HFF-Myc (cell line): ENCODE data around the gene SKOR2.
"Not testable (repeated sequence)": the region's sequence is repeated elsewhere in the genome, so short reads cannot be mapped to it uniquely, and the experiment has no call there.

Experiments used
- DNase-seq: peaks from one replicate; pipeline ENCODE4 v3.0.0-alpha.2; 2011; ENCODE audit warnings: low read depth; ENCODE audit errors: extremely low read depth
- H3K4me3 ChIP-seq: replicated peaks from 2 replicates; pipeline ENCODE4 v1.5.1; 2011; ENCODE audit warnings: low read depth, mild to moderate bottlenecking, control low read depth, low read length
- TF ChIP-seq, protein P1 (sequence below): IDR thresholded peaks from 2 replicates; pipeline ENCODE4 v1.5.1; 2012; ENCODE audit warnings: mild to moderate bottlenecking, low read depth, low read length, control low read depth; ENCODE audit errors: missing control alignments

Gene SKOR2

DNA sequence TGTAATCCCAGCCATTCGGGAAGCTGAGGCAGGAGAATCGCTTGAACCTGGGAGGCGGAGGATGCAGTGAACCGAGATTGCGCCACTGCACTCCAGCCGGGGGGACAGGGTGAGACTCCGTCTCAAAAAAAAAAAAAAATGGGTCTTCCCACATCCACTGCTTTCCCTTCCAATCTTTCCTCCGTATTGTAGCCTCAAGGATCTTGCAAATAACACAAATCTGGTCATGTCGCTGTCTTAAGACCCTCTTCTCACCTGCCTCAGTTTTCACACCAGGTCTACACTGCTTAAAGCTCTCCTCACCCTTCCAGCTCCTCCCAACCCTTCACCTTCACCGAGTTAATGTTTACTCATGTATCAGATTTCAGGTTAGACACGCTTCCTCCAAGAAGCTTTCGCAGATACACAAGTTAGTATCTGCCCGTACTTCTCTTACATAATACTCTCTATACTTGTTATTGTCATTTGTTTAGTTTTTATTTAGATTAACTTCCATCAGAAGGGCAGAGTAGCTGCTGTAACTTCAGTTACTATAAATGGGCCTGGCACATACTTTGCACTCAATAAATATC, 76.8 kb downstream of the SKOR2 start:
- TF ChIP-seq, protein P1, sequence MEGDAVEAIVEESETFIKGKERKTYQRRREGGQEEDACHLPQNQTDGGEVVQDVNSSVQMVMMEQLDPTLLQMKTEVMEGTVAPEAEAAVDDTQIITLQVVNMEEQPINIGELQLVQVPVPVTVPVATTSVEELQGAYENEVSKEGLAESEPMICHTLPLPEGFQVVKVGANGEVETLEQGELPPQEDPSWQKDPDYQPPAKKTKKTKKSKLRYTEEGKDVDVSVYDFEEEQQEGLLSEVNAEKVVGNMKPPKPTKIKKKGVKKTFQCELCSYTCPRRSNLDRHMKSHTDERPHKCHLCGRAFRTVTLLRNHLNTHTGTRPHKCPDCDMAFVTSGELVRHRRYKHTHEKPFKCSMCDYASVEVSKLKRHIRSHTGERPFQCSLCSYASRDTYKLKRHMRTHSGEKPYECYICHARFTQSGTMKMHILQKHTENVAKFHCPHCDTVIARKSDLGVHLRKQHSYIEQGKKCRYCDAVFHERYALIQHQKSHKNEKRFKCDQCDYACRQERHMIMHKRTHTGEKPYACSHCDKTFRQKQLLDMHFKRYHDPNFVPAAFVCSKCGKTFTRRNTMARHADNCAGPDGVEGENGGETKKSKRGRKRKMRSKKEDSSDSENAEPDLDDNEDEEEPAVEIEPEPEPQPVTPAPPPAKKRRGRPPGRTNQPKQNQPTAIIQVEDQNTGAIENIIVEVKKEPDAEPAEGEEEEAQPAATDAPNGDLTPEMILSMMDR: no peak
- no peak for DNase-seq
- H3K4me3 ChIP-seq: peak overlapping the region; percentile 87

DNA sequence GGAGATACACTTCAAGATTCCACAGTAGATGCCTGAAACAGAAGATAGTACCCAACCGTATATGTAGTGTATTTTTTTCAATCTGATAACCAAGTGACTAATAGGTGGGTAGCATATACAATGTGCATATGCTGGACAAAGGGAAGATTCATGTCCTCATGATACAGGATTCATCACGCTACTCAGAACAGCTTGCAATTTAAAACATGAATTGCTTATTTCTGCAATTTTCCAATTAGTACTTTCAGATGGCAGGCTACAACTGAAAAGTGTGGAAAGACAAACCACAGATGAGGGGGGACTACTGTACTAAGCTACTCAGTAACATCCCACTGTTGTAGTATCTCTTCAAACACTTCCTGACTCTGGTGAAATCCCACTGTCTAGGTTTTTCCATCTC, 79.0 kb downstream of the SKOR2 start:
- no peak overlapping the region for H3K4me3 ChIP-seq
- no peak for DNase-seq
- TF ChIP-seq, protein P1: no peak

DNA sequence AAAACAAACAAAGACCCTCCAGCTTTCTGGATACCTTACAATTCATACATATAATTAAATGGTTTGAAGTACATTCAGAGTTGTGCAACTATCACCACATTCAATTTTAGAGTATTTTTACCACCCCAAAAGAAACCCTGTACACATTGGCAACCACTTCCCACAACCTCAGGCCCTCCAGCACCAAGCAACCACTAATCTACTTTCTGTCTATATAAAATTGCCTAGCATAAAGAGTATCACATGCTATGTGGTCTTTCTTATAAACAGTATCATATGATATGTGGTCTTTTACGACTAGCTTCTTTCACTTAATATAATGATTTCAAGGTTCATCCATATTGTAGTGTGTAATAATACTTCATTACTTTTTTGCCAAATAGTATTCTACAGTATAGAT, 82.5 kb downstream of the SKOR2 start:
- no peak overlapping the region for H3K4me3 ChIP-seq
- TF ChIP-seq, protein P1: no peak
- DNase-seq: no peak

DNA sequence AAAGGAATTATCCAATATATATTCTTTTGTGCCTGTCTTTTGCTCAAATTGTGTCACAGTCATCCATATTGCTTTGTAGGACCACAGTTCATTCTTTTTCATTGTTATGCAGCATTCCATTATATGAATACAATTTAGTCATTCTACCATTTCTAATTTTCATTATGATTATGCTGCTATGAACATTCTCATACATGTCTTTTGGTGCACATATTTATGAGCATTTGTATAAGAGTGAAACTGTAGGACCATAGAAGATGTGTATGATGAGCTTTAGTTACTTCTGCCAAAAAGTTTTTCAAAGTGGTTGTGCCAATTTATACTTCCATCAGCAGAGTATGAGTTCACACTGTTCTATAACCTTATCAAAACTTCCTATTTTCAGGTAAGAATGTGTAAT, 83.0 kb downstream of the SKOR2 start:
- TF ChIP-seq, protein P1: no peak
- no peak overlapping the region for H3K4me3 ChIP-seq
- no peak for DNase-seq

DNA sequence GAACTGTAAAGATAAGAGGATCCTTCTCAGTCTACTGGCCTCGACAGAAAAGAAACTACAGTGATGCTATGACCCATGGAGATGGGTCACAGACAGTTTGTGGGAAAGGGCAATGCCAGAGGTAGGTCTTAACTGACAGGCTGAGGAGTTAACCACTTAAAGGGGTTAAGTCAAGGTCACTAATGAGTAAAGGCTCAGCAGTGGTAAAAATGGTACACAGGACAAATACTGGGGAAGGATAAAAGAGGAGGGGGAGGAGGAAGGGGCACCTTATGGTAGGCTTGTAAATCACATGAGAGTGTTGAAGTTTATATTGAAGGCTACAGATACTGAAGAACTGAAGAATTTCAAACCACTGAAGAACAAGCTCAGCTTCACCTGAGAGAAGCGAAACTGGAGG, 85.2 kb downstream of the SKOR2 start:
- no peak for DNase-seq
- TF ChIP-seq, protein P1: no peak
- H3K4me3 ChIP-seq: no peak overlapping the region

DNA sequence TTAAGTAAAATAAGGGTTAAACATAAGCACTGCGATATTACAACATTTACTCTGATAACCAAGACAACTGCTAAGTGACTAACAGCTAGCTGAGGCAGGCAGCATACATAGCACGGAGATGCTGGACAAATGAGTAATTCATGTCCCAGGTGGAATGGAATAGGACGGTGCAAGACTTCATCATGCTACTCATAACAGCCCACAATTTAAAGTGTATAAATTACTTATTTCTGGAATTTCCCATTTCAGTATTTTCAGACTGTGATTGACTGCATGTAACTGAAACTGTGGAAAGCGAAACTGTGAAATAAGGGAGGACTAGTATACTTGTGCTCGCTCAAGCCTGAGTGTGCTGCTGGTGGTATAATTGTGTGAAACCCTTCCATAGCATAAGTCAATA, 88.2 kb downstream of the SKOR2 start:
- TF ChIP-seq, protein P1: no peak
- H3K4me3 ChIP-seq: no peak overlapping the region
- DNase-seq: no peak

DNA sequence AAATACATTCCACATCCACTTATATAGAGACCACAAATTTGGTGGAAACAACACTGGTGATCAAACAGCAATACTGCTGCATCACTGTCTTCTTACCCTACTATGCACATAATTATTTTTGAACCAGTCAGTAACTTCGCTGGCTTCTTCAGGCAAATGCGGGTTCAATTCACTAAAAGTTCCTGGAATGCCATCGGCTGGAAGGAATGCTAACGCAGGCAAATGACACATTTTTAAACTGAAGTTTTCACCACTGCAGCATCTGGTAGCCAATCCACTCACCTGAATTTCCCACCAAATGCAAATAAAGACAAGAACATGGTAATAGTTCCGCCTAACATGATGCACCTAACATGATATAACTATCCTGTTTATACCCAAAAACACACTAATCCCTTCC, 91.2 kb downstream of the SKOR2 start:
- TF ChIP-seq, protein P1: no peak
- H3K4me3 ChIP-seq: no peak overlapping the region
- DNase-seq: no peak

DNA sequence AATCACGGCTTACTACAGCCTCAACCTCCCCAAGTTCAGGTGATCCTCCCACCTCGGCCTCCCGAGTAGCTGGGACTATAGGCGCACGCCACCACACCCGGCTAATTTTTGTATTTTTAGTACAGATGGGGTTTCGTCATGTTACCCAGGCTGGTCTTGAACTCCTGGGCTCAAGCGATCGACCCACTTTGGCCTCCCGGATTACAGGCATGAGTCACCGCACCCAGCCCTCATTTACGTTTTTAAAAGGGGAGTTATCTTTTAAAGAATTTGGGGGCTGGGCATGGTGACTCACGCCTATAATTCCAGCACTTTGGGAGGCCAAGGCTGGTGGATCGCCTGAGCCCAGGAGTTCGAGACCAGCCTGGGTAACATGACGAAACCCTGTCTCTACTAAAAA, 93.1 kb downstream of the SKOR2 start:
- not testable (repeated sequence) for DNase-seq, H3K4me3 ChIP-seq
